Endometrial microvascular endothelial cells (primary cell): Measurements from ENCODE around the gene TPM1. TPM values are rescaled to one million over a fixed set of nuclear protein-coding genes. Genes with fewer than 3 reads are reported as not detected.

Experiments
- in situ Hi-C: cut with HindIII; loops from 2 replicates; pipeline ENCODE4 v1.10.0; 2017; ENCODE audit warnings: low sequenced_read_pairs, low pct_unique_long_range_greater_than_20kb; ENCODE audit errors: inconsistent ontology term
- total RNA-seq: library from RNA; depleted of rRNA; stranded (reverse); fragments of >200 nt; gene quantifications from one replicate; pipeline ENCODE4 v1.2.3, GENCODE V29; 2015; ENCODE audit errors: inconsistent ontology term

The TPM1 gene
- total RNA-seq, 1 donor from 2014 or later = 244 TPM

DNA sequence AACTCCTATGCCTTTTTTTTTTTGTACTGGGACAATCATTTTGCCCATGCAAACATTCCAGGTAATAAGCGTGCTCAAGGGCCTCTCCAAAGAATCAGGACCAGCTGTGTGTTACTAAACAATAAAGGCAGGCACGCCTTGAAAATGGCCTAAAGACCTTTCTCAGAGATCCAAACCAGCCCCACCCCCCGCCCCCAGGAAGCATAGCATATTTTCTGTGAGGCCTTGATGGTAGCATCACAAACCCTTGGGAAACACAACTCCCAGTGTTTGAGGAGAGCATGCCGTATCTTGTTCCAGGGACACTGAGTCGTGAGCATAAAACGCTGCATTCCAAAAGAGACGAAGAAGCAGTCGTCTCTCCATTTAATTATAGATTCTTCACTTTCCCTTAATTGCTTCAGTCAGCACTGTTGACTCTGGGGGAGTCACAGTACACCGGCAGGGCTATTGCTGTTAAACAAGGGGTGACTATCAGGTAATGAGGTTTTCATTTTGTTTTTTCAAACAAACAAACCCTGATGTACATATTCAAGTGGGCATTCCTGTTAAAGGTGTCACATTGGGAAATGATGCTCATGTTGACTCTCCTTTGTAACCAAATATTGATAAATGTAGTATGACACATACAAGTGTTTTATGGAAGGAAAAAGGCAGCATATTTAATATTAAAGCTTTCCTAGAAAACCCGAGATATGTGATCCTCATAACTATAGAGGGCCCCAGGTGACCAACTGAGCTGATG, 4.4 kb upstream of the TPM1 start:
- in situ Hi-C loops = loop anchor here (25.0 kb wide), 1 partner anchor 151 kb away; no protein-coding TSS in a partner anchor

GRCh38 chr15:63038926-63039673, 3.4 kb upstream of the TPM1 start:
- in situ Hi-C loops = loop anchor here (25.0 kb wide), 1 partner anchor 152 kb away; no protein-coding TSS in a partner anchor

DNA sequence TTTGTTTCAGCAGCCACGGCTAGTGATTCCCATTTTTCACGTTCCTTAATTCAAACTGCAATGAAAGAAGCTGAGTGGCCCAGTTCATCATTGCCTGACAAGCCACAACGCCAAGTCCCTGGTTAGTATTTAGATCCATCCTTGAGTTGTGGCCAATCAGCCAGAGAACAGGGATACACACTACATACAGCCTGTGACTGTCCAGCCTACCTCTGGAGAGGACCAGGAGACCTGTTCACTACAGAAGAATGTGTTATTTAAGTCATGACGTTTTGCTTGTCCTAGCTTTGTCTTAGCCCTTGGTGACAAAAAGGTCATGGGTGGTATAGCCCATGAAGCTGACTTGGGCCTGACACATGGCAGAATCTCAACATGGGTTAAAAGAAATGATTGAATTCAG, 2.7 kb upstream of the TPM1 start:
- in situ Hi-C loops = loop anchor here (25.0 kb wide), 1 partner anchor 153 kb away; no protein-coding TSS in a partner anchor

DNA sequence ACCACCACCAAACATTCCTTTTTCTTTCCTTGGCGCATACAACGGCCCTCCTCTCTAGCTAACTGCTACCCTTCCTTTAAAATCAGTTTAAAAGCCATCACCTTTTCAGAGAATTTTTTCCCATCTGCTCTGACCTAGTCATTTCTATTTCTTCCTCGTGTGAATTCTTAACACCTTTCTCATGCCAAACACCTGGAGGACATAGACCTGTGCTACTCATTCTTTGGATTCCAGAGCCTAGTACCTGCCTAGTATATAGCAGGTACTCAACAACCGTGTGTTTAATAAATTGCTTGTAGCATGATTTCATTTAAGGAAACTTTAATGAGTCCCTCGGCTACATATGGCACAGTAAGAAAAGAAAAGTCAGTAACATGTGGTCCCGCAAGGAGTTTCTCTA, 2.0 kb upstream of the TPM1 start:
- in situ Hi-C loops = loop anchor here (25.0 kb wide), 1 partner anchor 153 kb away; no protein-coding TSS in a partner anchor

- in situ Hi-C loops = loop anchor here (25.0 kb wide), 1 partner anchor 154 kb away; no protein-coding TSS in a partner anchor
Measured at GRCh38 chr15:63040954-63041353, 1.6 kb upstream of the TPM1 start.

DNA sequence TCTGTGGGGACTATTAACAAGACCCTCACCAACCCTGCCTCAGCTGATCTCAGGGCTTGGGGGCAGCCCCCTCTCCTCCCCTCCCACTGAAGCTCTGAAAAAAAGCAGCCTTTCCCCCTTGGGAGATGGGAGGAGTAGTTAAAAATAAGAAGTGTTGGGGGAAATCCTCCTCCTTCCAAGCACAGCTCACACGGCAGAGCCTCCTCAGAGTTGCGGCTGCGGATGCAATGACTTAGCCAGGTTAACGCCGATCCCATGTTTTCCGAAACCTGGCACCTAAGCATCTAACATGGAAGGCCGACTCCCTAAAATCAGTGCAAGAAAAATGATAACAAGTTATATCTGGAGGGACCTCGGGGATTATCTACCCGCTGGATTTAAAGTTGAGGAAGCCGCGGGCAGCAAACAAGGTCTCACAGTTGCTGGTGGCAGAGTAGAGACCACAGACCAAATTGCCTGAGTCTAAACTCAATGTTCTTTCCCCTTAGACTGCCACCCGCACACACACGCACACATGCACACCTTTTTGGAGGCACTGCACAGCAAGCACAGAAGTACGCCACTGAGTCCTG, 1.1 kb upstream of the TPM1 start:
- in situ Hi-C loops = loop anchor here (25.0 kb wide), 1 partner anchor 154 kb away; no protein-coding TSS in a partner anchor

DNA sequence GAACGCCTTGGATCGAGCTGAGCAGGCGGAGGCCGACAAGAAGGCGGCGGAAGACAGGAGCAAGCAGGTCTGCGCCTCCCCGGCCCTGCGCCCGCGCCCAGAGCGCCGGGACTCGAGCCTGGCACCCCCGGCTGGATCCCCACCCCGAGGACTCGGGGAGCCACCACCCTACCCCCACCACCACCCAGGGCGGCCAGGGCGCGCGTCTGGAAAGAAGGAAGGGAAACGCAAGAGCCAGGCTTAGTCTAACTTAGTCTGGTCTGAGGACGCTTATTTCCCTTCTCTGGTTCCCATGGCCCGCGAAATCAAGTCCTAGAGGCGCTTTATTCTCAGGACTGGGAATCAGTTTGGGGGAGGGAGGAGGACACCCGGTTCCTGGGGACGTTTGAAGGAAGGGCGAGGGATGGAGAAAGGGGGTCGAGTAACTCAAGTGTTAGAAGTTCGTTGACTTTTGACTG, 359 bp downstream of the TPM1 start:
- in situ Hi-C loops = loop anchor here (25.0 kb wide), 1 partner anchor 156 kb away; no protein-coding TSS in a partner anchor

DNA sequence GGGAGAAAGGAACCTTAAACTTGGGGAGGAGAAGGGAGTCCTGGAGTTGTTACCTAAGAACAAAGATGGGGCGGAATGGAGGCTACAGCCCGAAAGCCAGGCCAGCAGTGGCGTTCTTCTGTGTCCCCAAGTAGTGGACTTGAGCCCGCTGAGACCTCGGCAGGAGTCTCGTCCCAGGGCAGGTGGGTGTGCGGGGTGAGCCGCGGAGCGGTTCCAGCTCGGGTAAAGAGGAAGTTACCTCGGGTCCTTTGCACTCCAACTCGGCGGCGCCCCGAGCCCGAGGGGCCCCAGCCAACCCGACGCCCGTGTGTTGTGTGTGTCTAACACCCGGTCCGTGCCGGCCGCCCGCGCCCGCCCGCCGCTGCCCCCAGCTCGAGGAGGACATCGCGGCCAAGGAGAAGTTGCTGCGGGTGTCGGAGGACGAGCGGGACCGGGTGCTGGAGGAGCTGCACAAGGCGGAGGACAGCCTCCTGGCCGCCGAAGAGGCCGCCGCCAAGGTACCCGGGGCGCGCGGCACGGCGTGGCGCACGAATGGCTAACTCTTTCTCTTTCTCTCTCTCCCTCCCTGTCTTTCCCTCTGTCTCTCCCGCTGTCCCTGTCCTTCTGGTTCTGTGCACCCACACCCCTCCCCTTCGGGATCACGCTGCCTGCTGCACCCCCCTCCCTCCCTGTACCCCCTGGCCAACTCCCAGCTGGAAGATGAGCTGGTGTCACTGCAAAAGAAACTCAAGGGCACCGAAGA, 959 bp downstream of the TPM1 start:
- in situ Hi-C loops = loop anchor here (25.0 kb wide), 1 partner anchor 156 kb away; no protein-coding TSS in a partner anchor

GRCh38 chr15:63044077-63044644, 1.6 kb downstream of the TPM1 start:
- in situ Hi-C loops = loop anchor here (25.0 kb wide), 1 partner anchor 157 kb away; no protein-coding TSS in a partner anchor

DNA sequence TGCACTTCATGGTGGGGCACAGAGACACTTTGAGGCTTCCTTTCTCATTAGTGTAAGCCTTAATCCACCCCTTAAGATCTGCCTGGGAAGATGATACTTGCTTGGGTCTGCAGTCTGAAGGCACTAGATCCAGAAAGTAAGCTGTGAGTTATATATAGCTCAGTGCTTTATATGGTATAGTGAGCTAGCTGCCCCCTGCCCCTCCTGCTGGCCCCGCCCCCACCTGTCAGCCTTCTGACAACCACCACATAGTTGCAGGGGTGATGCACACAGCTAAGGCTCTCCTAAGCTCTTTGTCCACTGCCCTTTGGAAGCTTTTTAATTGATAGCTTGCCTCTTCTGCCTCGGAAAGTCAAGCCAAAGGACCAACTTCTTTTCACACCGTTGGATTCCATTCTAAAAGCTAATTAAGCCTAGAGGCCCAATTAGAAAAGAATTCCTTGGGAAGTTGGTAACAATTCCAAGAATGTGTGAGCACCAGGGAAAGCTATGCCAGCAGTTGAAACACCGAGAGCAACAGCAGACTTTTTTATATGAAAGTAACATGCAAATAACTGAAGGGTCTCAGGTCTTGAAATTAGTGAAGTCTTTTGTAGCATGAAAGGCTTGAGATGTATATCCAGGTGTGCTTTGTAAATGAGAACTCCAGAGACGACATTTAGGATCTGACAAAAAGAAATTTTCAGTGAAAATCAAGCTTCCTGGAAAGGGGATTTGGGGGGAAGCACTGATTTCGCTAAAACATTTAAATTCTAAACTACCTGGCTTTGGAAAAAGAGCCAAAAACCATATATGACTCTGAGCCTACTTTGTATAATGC, 2.3 kb downstream of the TPM1 start:
- in situ Hi-C loops = loop anchor here (25.0 kb wide), 1 partner anchor 158 kb away; no protein-coding TSS in a partner anchor

- in situ Hi-C loops = loop anchor here (25.0 kb wide), 1 partner anchor 158 kb away; no protein-coding TSS in a partner anchor
Measured at GRCh38 chr15:63045465-63045840, 2.9 kb downstream of the TPM1 start.

DNA sequence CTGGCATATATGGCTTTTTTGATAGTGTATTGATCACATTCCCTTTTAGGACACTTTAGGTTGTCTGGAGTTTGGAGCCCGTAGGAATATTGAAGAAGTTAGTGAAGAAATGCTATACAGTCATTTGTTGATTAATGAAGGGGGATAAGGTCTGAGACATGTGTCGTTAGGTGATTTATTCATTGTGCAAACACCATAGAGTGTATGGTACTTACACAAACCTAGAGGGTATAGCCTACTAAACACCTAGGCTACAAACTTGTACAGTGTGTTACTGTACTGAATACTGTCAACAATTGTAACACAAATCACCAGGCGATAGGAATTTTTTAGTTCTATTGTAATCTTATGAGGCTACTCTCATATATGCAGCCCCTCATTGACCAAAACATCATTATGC, 3.3 kb downstream of the TPM1 start:
- in situ Hi-C loops = loop anchor here (25.0 kb wide), 1 partner anchor 159 kb away; no protein-coding TSS in a partner anchor

DNA sequence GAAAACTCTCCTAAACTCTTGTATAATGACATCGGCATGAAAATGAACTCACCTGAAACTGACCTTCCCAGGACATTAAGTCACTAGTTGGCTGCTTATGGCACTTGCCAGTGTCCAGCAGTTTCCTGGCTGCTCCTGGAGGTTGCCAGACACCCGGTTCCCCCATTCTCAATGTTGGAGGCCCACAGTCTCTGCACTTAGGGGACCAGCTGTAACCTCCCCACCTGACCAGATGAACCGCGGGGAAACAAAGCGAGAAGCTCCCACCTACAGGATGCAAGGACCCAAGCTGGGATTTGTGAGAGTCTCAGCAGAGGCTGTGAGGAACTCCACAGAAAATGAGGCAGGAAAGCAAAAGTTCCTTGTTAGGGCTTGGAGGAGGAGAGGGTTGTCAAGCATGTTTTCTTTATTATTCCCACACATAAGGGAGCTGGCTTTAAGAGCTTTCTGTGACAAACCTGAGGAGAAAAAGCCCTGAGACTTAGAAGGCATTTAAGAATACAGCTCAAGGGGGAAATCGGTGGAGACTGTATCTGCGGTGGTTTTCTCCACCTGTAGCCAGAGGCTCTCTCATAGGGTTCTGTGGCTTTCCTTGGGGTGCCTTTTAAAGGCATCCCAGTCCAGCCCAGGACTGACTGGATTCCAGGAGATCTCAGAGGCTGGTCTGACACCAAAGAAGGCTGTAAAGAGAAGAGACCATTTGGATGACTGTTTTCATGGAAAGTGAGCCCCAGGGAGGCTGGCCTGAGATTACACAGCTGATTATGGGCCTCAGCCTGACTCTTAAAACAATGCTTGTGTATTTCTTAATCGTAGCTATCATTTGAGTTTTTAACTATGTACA, 4.6 kb downstream of the TPM1 start:
- in situ Hi-C loops = loop anchor here (25.0 kb wide), 1 partner anchor 160 kb away; no protein-coding TSS in a partner anchor

DNA sequence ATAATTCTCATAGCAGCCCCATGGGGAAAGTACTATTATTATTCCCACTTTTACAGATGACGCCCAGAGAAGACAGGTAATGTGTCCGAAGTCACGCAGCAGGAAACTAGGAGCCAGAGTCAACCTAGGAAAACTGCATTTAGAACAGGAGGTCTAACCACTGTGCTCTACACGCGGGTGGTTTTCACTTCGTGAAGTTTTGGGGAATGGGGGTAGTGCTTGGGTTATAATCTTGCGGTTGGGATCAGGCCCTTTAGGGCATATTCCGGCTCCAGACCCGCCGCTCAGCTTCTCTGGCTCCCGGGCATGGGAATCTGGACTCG, 5.2 kb downstream of the TPM1 start:
- in situ Hi-C loops = loop anchor here (25.0 kb wide), 1 partner anchor 160 kb away; no protein-coding TSS in a partner anchor

DNA sequence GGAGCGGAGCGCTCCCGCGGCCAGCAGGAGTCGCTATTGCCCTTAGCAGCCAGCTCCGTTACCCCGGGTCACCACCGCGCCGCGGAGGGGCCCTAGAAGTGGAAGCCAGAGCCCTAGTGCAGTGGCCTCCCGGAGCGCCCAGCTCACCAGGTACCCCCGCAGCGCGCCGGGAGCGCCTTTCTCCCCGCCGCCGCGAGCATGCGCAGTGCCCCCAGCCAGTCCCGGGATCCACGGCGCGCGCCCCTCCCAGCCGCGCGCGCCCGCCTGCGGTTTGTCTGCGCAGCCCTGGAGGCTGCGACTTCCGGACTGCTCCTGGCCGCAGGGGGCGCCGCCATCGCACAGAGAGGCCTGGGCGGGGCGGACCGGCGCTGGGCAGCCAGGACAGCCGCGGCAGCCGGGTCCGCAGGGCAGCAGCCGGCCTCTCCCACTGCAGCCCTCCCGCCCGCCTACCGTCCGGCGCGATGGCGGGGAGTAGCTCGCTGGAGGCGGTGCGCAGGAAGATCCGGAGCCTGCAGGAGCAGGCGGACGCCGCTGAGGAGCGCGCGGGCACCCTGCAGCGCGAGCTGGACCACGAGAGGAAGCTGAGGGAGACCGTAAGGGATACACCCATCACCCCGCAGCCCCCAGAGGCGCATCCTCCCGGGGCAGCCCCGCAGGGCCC, 5.7 kb downstream of the TPM1 start:
- in situ Hi-C loops = loop anchor here (25.0 kb wide), 1 partner anchor 161 kb away; no protein-coding TSS in a partner anchor
